Endodermal cell (in vitro differentiated cells): ENCODE measurements around the gene KRTAP3-1. TPM values are rescaled to one million over a fixed set of nuclear protein-coding genes. Genes with fewer than 3 reads are reported as not detected.

ENCODE experiments used
- DNase-seq: peaks from one replicate; pipeline ENCODE4 v3.0.0-alpha.2; 2017
- H3K27ac ChIP-seq: 2 replicates; pipeline ENCODE4 v1.5.1; 2013; ENCODE audit warnings: mild to moderate bottlenecking, low read depth, low read length, moderate library complexity
- H3K27me3 ChIP-seq: 2 replicates; pipeline ENCODE4 v1.6.1; 2013; ENCODE audit warnings: mild to moderate bottlenecking, low read length, moderate library complexity; ENCODE audit not compliant: insufficient read depth, control insufficient read depth, poor library complexity, severe bottlenecking
- H3K36me3 ChIP-seq: 2 replicates; pipeline ENCODE4 v1.7.0; 2013; ENCODE audit warnings: mild to moderate bottlenecking, low read length, moderate library complexity; ENCODE audit not compliant: control insufficient read depth, insufficient read depth
- H3K4me1 ChIP-seq: one replicate; pipeline ENCODE4 v1.7.0; 2013; ENCODE audit warnings: low read length; ENCODE audit not compliant: control insufficient read depth, insufficient read depth
- H3K4me3 ChIP-seq: 2 replicates; pipeline ENCODE4 v1.5.1; 2013; ENCODE audit warnings: mild to moderate bottlenecking, low read length, moderate library complexity
- H3K9ac ChIP-seq: 2 replicates; pipeline ENCODE4 v1.6.1; 2013; ENCODE audit warnings: mild to moderate bottlenecking, low read length, moderate library complexity; ENCODE audit not compliant: poor library complexity, severe bottlenecking; ENCODE audit errors: extremely low read depth
- H3K9me3 ChIP-seq: 2 replicates; pipeline ENCODE4 v1.6.1; 2013; ENCODE audit warnings: mild to moderate bottlenecking, low read length, moderate library complexity; ENCODE audit not compliant: control insufficient read depth
- H3K27ac Mint-ChIP-seq: 2 replicates; pipeline ENCODE4 v1.8.0; 2020; ENCODE audit warnings: mixed read lengths
- H3K27me3 Mint-ChIP-seq: 2 replicates; pipeline ENCODE4 v1.8.0; 2021; ENCODE audit warnings: mild to moderate bottlenecking, mixed read lengths; ENCODE audit not compliant: insufficient read depth
- H3K36me3 Mint-ChIP-seq: 2 replicates; pipeline ENCODE4 v1.8.0; 2020; ENCODE audit warnings: low read depth, mixed read lengths
- H3K4me1 Mint-ChIP-seq: 2 replicates; pipeline ENCODE4 v1.8.0; 2020; ENCODE audit warnings: mixed read lengths
- H3K4me3 Mint-ChIP-seq: 2 replicates; pipeline ENCODE4 v1.8.0; 2020; ENCODE audit warnings: mild to moderate bottlenecking, moderate library complexity, mixed read lengths
- H3K9me3 Mint-ChIP-seq: 2 replicates; pipeline ENCODE4 v1.8.0; 2020; ENCODE audit warnings: mild to moderate bottlenecking, mixed read lengths
- WGBS, 2 experiments: methylation state at CpG; one replicate each; pipeline versions ENCODE4 v1.1.5 to v1.1.7; 2013; ENCODE audit warnings: missing lambda C conversion rate in 2 of 2, mixed read lengths in 1 of 2; ENCODE audit not compliant: insufficient coverage in 1 of 2, insufficient read length in 1 of 2; 5-methylcytosine and 5-hydroxymethylcytosine counted together
- total RNA-seq, 2 donors: library from RNA; stranded (reverse); fragmentation: NEBNext Ultra II Directional in 1 of 2; extraction: Animal tissue kit (Norgen Biotek cat#: 25700) in 1 of 2; gene quantifications; 2 replicates in 1 of 2; 3 replicates in 1 of 2; pipeline ENCODE4 v1.2.1, GENCODE V29; 2021
- TF ChIP-seq, protein P1 (sequence below): fragments of 200-600 bp; sonication (generic); conservative IDR thresholded peaks from 2 replicates; pipeline ENCODE4 v1.5.0; 2021; ENCODE audit warnings: antibody characterized with exemption, mild to moderate bottlenecking

The KRTAP3-1 gene
- total RNA-seq, 2 donors from 2014 or later: not detected

DNA sequence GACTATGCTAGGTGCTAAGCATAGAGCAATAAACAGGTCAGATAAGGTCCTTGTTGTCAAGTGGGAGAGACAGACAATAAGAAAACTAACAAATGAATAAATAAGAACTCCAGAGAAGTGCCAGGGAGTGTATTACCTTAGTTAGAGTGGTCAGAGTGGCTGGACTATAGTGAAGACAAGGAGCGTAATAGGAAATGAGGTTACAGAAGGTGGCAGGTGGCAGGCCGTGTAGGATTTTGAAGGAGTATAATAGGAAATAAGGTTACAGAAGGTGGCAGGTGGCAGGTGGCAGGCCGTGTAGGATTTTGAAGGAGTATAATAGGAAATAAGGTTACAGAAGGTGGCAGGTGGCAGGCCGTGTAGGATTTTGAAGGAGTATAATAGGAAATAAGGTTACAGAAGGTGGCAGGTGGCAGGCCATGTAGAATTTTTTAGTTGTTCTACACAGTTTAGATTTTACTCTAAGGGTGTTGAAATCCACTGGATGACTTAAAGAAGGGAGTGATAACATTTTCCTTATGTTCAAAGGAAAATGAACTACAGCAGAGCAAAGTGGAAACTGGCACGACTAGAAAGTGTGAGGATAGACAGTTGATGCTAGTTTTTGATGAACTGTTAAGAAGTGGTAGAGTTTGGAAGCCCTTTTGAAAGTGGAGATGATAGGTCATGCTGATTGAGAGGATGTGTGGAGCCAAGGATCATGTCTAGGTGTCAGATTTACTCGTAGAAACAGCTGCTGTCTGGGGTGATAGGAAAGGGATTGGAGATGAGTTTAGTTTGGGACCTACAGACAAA is 3.6 kb upstream of the KRTAP3-1 start:
- no peak overlapping the region for H3K9ac ChIP-seq
- Mint-ChIP-seq H3K4me3 (no peak overlapping the region), H3K9me3 (no peaks in the 10 kb centered on the region), H3K27ac (no peak overlapping the region), H3K36me3 (no peaks in the 10 kb centered on the region), H3K4me1 (peaks cover 21% of the 10 kb centered on the region), H3K27me3 (no peaks in the 10 kb centered on the region)
- H3K9me3 ChIP-seq: no peaks in the 10 kb centered on the region
- TF ChIP-seq, protein P1, sequence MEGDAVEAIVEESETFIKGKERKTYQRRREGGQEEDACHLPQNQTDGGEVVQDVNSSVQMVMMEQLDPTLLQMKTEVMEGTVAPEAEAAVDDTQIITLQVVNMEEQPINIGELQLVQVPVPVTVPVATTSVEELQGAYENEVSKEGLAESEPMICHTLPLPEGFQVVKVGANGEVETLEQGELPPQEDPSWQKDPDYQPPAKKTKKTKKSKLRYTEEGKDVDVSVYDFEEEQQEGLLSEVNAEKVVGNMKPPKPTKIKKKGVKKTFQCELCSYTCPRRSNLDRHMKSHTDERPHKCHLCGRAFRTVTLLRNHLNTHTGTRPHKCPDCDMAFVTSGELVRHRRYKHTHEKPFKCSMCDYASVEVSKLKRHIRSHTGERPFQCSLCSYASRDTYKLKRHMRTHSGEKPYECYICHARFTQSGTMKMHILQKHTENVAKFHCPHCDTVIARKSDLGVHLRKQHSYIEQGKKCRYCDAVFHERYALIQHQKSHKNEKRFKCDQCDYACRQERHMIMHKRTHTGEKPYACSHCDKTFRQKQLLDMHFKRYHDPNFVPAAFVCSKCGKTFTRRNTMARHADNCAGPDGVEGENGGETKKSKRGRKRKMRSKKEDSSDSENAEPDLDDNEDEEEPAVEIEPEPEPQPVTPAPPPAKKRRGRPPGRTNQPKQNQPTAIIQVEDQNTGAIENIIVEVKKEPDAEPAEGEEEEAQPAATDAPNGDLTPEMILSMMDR: no peak
- no peak overlapping the region for H3K4me3 ChIP-seq
- no peaks in the 10 kb centered on the region for H3K27me3 ChIP-seq
- WGBS, 2 experiments: 89 to 100% methylated on average over 5 to 6 of the region's 6 CpGs
- H3K27ac ChIP-seq: no peak overlapping the region
- no peak for DNase-seq
- H3K4me1 ChIP-seq: peaks cover 8% of the 10 kb centered on the region
- no peaks in the 10 kb centered on the region for H3K36me3 ChIP-seq

DNA sequence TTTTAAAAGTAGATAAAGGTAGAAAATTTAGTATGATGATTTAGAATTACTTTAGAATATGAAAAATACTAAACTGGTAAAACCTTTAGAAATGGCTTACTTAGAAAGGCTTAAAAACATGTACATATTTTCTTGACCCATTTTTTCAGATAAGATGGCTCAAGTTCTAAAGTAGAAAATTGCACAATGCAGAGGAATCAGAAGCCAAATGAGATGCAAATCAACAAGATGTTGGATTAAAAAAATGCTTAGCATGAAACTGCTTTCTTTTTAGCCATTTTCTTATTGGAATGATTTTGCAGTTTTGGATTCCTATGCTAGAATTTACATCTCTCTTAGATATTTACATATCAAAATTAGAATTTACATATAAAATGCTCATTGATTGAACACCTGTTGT is 1.5 kb upstream of the KRTAP3-1 start:
- H3K4me3 ChIP-seq: no peak overlapping the region
- H3K27me3 ChIP-seq: no peaks in the 10 kb centered on the region
- Mint-ChIP-seq H3K9me3 (no peaks in the 10 kb centered on the region), H3K4me1 (peaks cover 21% of the 10 kb centered on the region), H3K27ac (no peak overlapping the region), H3K27me3 (no peaks in the 10 kb centered on the region), H3K4me3 (no peak overlapping the region), H3K36me3 (no peaks in the 10 kb centered on the region)
- no peaks in the 10 kb centered on the region for H3K9me3 ChIP-seq
- DNase-seq: no peak
- TF ChIP-seq, protein P1: no peak
- no peak overlapping the region for H3K27ac ChIP-seq
- H3K9ac ChIP-seq: no peak overlapping the region
- H3K36me3 ChIP-seq: no peaks in the 10 kb centered on the region
- H3K4me1 ChIP-seq: peaks cover 8% of the 10 kb centered on the region

DNA sequence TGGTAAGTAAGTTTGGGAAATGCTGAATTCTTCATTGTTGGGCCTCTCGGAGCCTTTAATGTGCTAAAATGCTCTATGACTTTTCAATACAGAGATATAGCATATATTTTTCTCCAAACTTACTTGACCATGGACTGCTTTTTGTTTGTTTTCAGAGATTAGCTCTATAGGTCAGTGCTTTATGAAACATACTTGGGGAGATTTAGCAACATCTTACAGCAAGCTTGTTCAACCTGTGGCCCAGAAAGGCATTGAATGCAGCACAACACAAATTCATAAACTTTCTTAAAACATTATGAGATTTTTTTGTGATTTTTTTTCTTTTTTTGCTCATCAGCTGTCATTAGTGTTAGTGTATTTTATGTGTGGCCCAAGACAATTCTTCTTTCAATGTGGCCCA is 1.0 kb upstream of the KRTAP3-1 start:
- Mint-ChIP-seq H3K4me3 (no peak overlapping the region), H3K36me3 (no peaks in the 10 kb centered on the region), H3K9me3 (no peaks in the 10 kb centered on the region), H3K27ac (no peak overlapping the region), H3K27me3 (no peaks in the 10 kb centered on the region), H3K4me1 (peaks cover 21% of the 10 kb centered on the region)
- no peaks in the 10 kb centered on the region for H3K9me3 ChIP-seq
- H3K4me3 ChIP-seq: peak overlapping the region; percentile 16
- no peak overlapping the region for H3K27ac ChIP-seq
- peaks cover 8% of the 10 kb centered on the region for H3K4me1 ChIP-seq
- 88% methylated on average over 1 of the region's 1 CpG; no CpG with 5 or more reads in 1 of the 2 experiments for whole genome bisulfite sequencing, 2 experiments
- no peak overlapping the region for H3K9ac ChIP-seq
- H3K27me3 ChIP-seq: no peaks in the 10 kb centered on the region
- TF ChIP-seq, protein P1: no peak
- DNase-seq: no peak
- no peaks in the 10 kb centered on the region for H3K36me3 ChIP-seq
